Smooth muscle cell (in vitro differentiated cells): ENCODE data around the gene SSBP2. TPM values are rescaled to one million over a fixed set of nuclear protein-coding genes. Genes with fewer than 3 reads are reported as not detected.

Experiments used
- DNase-seq: peaks from one replicate; lab custom pipeline; 2025; ENCODE audit not compliant: unreplicated experiment; lab: John Stamatoyannopoulos, UW
- H2AFZ ChIP-seq: fragments of 200-600 bp; sonication (generic); 2 replicates; pipeline ENCODE4 v1.6.0; 2016; ENCODE audit warnings: antibody characterized with exemption, low read depth, mild to moderate bottlenecking
- H3F3A ChIP-seq: fragments of 200-600 bp; sonication (generic); 2 replicates; pipeline ENCODE4 v1.6.0; 2017; ENCODE audit warnings: antibody characterized with exemption, low read depth
- H3K27ac ChIP-seq: fragments of 200-600 bp; sonication (generic); 2 replicates; pipeline ENCODE4 v1.5.1; 2016; ENCODE audit warnings: low read depth, mild to moderate bottlenecking
- H3K27me3 ChIP-seq: fragments of 200-600 bp; sonication (generic); 2 replicates; pipeline ENCODE4 v1.6.1; 2016; ENCODE audit warnings: low read depth, mild to moderate bottlenecking
- H3K36me3 ChIP-seq: fragments of 200-600 bp; sonication (generic); 2 replicates; pipeline ENCODE4 v1.5.1; 2016; ENCODE audit warnings: low read depth
- H3K4me1 ChIP-seq: fragments of 200-600 bp; sonication (generic); 2 replicates; pipeline ENCODE4 v1.5.1; 2016; ENCODE audit warnings: low read depth
- H3K4me2 ChIP-seq: fragments of 200-600 bp; sonication (generic); 2 replicates; pipeline ENCODE4 v1.6.0; 2016; ENCODE audit warnings: mild to moderate bottlenecking
- H3K4me3 ChIP-seq: fragments of 200-600 bp; sonication (generic); 2 replicates; pipeline ENCODE4 v1.5.1; 2016; ENCODE audit warnings: mild to moderate bottlenecking
- H3K79me2 ChIP-seq: fragments of 200-600 bp; sonication (generic); 2 replicates; pipeline ENCODE4 v1.6.0; 2016; ENCODE audit warnings: low read depth, mild to moderate bottlenecking
- H3K9ac ChIP-seq: fragments of 200-600 bp; sonication (generic); 2 replicates; pipeline ENCODE4 v1.6.0; 2016; ENCODE audit warnings: low read depth
- H3K9me3 ChIP-seq: fragments of 200-600 bp; sonication (generic); replicated peaks from 2 replicates; pipeline ENCODE4 v1.5.1; 2016; ENCODE audit warnings: low read depth
- H4K20me1 ChIP-seq: fragments of 200-600 bp; sonication (generic); 2 replicates; pipeline ENCODE4 v1.6.0; 2016; ENCODE audit warnings: low read depth
- WGBS: methylation state at CpG from one replicate; pipeline ENCODE4 v1.1.7; 2016; ENCODE audit warnings: low lambda C conversion rate; 5-methylcytosine and 5-hydroxymethylcytosine counted together
- polyA plus RNA-seq: library from polyadenylated mRNA; unstranded; fragments of >200 nt; fragmentation: Nextera tagmentation; extraction: Ambion mirVana; gene quantifications from 2 replicates; pipeline ENCODE4 v1.2.1, GENCODE V29; 2016
- total RNA-seq: library from RNA; depleted of rRNA; stranded (reverse); fragments of >200 nt; gene quantifications from 2 replicates; pipeline ENCODE4 v1.2.3, GENCODE V29; 2014
- TF ChIP-seq, protein P1 (sequence below): fragments of 200-600 bp; sonication (generic); IDR thresholded peaks from 2 replicates; pipeline ENCODE4 v1.5.1; 2017; ENCODE audit warnings: borderline replicate concordance, mild to moderate bottlenecking, antibody characterized with exemption; ENCODE audit not compliant: insufficient read depth, poor library complexity, severe bottlenecking

Gene SSBP2
- total and polyA plus RNA-seq, 2 experiments from 2014 or later = 44.0 to 48.0 TPM

DNA sequence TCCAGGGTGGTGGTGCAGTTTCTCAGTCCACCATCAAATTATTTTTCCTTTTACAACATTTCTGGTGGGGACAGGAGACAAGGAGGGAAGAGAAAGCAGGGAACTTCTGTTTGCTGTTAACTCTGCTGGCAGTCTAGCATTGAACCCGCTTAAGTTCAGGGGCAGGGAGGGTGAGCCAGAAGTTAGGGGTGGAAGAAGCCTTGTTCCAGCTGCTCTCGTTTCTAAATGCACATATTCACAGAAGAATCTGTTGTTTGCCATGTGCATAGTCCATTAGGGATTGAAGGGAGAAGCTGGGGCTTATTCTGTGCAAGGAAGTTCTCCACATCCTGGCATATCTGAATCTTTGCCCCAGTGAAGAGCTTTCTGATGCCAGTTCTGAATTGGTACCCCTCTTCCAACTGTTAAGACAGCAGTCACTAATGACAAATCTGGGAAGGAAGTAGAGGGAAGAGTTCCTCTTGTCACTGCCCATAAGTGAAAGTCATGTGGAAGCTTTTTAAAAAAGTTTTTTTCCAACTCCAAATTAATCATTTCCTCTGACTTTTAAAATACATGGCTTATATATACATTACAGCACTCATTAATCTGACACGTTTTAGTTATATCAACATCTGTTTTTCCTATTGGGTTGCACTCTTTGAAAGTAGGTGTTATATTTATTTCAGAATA lies 324.4 kb downstream of the SSBP2 start:
- no peaks in the 10 kb centered on the region for H3K79me2 ChIP-seq
- TF ChIP-seq, protein P1, sequence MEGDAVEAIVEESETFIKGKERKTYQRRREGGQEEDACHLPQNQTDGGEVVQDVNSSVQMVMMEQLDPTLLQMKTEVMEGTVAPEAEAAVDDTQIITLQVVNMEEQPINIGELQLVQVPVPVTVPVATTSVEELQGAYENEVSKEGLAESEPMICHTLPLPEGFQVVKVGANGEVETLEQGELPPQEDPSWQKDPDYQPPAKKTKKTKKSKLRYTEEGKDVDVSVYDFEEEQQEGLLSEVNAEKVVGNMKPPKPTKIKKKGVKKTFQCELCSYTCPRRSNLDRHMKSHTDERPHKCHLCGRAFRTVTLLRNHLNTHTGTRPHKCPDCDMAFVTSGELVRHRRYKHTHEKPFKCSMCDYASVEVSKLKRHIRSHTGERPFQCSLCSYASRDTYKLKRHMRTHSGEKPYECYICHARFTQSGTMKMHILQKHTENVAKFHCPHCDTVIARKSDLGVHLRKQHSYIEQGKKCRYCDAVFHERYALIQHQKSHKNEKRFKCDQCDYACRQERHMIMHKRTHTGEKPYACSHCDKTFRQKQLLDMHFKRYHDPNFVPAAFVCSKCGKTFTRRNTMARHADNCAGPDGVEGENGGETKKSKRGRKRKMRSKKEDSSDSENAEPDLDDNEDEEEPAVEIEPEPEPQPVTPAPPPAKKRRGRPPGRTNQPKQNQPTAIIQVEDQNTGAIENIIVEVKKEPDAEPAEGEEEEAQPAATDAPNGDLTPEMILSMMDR = no peak
- no peaks in the 10 kb centered on the region for H4K20me1 ChIP-seq
- H3K4me2 ChIP-seq = no peak overlapping the region
- no peaks in the 10 kb centered on the region for H3K36me3 ChIP-seq
- no peaks in the 10 kb centered on the region for H3K9me3 ChIP-seq
- H3K4me3 ChIP-seq = no peak overlapping the region
- no peaks in the 10 kb centered on the region for H3F3A ChIP-seq
- no peak overlapping the region for H3K9ac ChIP-seq
- no peak overlapping the region for H2AFZ ChIP-seq
- H3K27me3 ChIP-seq = no peaks in the 10 kb centered on the region
- H3K4me1 ChIP-seq = peaks cover 4% of the 10 kb centered on the region
- 78% methylated on average over 3 of the region's 3 CpGs for WGBS
- no peak overlapping the region for H3K27ac ChIP-seq
- DNase-seq = no peak

DNA sequence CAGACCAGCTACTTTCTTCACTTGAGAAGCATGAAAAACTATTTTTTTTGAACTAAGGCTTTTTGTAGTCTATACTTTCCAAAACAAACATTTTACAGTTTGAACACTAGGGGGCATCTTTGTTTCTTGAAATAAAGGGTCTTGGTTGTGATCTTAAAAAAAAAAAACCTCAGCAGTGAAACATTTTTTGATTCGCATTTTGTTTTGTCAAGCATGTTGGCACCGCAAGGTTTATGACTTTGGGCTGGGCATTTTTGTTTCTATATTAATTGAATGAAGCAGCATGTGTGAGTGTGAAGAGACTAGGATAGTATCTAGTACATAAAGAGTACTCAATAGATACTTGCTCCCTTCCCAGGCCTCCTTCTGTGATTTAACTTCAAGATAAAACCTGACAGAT lies 325.3 kb downstream of the SSBP2 start:
- WGBS = 14% methylated on average over 2 of the region's 2 CpGs
- Histone ChIP-seq H3K27ac (no peak overlapping the region), H3K9ac (no peak overlapping the region), H4K20me1 (no peaks in the 10 kb centered on the region), H3K9me3 (no peaks in the 10 kb centered on the region), H3F3A (no peaks in the 10 kb centered on the region), H3K27me3 (no peaks in the 10 kb centered on the region), H3K4me2 (peak overlapping the region; percentile 32), H3K79me2 (no peaks in the 10 kb centered on the region), H3K4me1 (peaks cover 7% of the 10 kb centered on the region), H3K36me3 (no peaks in the 10 kb centered on the region), H2AFZ (no peak overlapping the region), H3K4me3 (no peak overlapping the region)
- TF ChIP-seq, protein P1 = peak; percentile 57
- DNase-seq = no peak

DNA sequence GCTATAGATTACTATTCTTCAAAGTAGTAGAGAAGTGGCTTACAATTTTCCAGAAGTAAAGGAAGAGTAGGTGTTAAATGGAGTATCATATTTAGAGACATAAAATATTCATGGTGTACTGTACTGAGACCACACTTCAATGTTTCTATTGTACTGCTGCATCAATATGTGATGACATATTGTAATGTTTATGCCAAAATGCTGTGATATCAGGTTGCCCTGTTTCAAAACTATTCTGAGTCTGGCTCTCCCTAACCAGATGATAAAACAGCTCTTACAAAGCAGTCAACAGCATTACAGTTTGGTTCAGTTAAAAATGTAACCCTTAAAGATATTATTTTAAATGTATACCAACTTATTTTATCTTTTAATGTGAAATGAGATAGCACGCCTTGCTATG lies 326.2 kb downstream of the SSBP2 start:
- no peaks in the 10 kb centered on the region for H3K9me3 ChIP-seq
- no peak for DNase-seq

More for the DNA sequence above, 326.2 kb downstream of the SSBP2 start:
- H4K20me1 ChIP-seq = no peaks in the 10 kb centered on the region
- no peaks in the 10 kb centered on the region for H3K36me3 ChIP-seq
- no peak overlapping the region for H3K4me2 ChIP-seq
- H3K27me3 ChIP-seq = no peaks in the 10 kb centered on the region
- TF ChIP-seq, protein P1 = no peak
- no peak overlapping the region for H2AFZ ChIP-seq
- no peak overlapping the region for H3K27ac ChIP-seq
- no peaks in the 10 kb centered on the region for H3K79me2 ChIP-seq
- H3K4me3 ChIP-seq = no peak overlapping the region
- no peak overlapping the region for H3K9ac ChIP-seq
- peaks cover 12% of the 10 kb centered on the region for H3K4me1 ChIP-seq
- H3F3A ChIP-seq = no peaks in the 10 kb centered on the region
- 100% methylated on average over 1 of the region's 1 CpG for WGBS
